Upper lobe of left lung (tissue), 6 donors: ENCODE results near the gene PRKAR2B. TPM values are rescaled to one million over a fixed set of nuclear protein-coding genes. Genes with fewer than 3 reads are reported as not detected.

Experiments
- ATAC-seq, 2 donors: fragments of 200-7000 bp; cut with Tn5 transposase; one replicate each; pipeline ENCODE4 v1.9.1; 2022; ENCODE audit warnings: mild to moderate bottlenecking in 2 of 2, moderate library complexity in 2 of 2; ENCODE audit not compliant: low FRiP score in 2 of 2
- DNase-seq, 2 donors: peaks; one replicate each; pipeline ENCODE4 v3.0.0-alpha.2; 2019 to 2020
- H3K27ac ChIP-seq, 4 donors: fragments of 200-600 bp; sonication (generic); one replicate each; pipeline ENCODE4 v1.5.1; 2016 to 2019
- H3K27me3 ChIP-seq, 4 donors: fragments of 200-600 bp; sonication (generic); one replicate each; pipeline ENCODE4 v1.5.1; 2017 to 2019
- H3K36me3 ChIP-seq, 4 donors: fragments of 200-600 bp; sonication (generic); one replicate each; pipeline ENCODE4 v1.5.1; 2016 to 2019
- H3K4me1 ChIP-seq, 4 donors: fragments of 200-600 bp; sonication (generic); one replicate each; pipeline ENCODE4 v1.5.1; 2018 to 2019
- H3K4me3 ChIP-seq, 4 donors: fragments of 200-600 bp; sonication (generic); one replicate each; pipeline ENCODE4 v1.5.1; 2017 to 2019; ENCODE audit warnings: mild to moderate bottlenecking in 2 of 4, moderate library complexity in 1 of 4
- H3K9me3 ChIP-seq, 4 donors: fragments of 200-600 bp; sonication (generic); one replicate each; pipeline ENCODE4 v1.5.1; 2018 to 2019
- EP300 ChIP-seq, 4 donors: sonication (generic); formaldehyde crosslinking; IDR thresholded peaks; one replicate each; pipeline ENCODE4 v1.5.1; 2017; ENCODE audit warnings: antibody characterized with exemption in 4 of 4, control low read depth in 2 of 4
- POLR2A ChIP-seq, 4 donors: fragments of 450-650 bp; IDR thresholded peaks; one replicate each; pipeline ENCODE4 v1.5.1; 2016 to 2017; ENCODE audit warnings: antibody characterized with exemption in 4 of 4, mild to moderate bottlenecking in 2 of 4
- POLR2AphosphoS5 ChIP-seq, 2 donors: sonication (generic); formaldehyde crosslinking; IDR thresholded peaks; one replicate each; pipeline ENCODE4 v1.5.1; 2017; ENCODE audit warnings: antibody characterized with exemption in 2 of 2
- WGBS, 2 donors: methylation state at CpG; one replicate each; pipeline ENCODE4 v1.1.5; 2017 to 2018; 5-methylcytosine and 5-hydroxymethylcytosine counted together
- total RNA-seq, 6 donors: library from RNA; depleted of rRNA in 4 of 6; stranded (reverse); fragments of >200 nt in 4 of 6; gene quantifications; one replicate each; pipeline versions ENCODE4 v1.1.0 to v1.2.1, GENCODE V29; 2016 to 2021
- TF ChIP-seq, protein P1 (sequence below), 6 experiments: fragments of 450-650 bp in 4 of 6; fragments of 200-600 bp in 2 of 6; sonication (generic) in 2 of 6; IDR thresholded peaks; one replicate each; pipeline ENCODE4 v1.5.1; 2016 to 2019; ENCODE audit warnings: antibody characterized with exemption in 6 of 6
- donor health status: DM: no; HTN: no; CAD: no; lungs with moderate emphysema.
- donor health status: DM: no; HTN: yes; CAD: no; lungs with severe emphysema.

PRKAR2B gene
- 10 to 100 TPM in 3 of 6 donors, 1 to 10 TPM in 3; 6.5 to 24.1 (median 9.8) TPM for total RNA-seq

DNA sequence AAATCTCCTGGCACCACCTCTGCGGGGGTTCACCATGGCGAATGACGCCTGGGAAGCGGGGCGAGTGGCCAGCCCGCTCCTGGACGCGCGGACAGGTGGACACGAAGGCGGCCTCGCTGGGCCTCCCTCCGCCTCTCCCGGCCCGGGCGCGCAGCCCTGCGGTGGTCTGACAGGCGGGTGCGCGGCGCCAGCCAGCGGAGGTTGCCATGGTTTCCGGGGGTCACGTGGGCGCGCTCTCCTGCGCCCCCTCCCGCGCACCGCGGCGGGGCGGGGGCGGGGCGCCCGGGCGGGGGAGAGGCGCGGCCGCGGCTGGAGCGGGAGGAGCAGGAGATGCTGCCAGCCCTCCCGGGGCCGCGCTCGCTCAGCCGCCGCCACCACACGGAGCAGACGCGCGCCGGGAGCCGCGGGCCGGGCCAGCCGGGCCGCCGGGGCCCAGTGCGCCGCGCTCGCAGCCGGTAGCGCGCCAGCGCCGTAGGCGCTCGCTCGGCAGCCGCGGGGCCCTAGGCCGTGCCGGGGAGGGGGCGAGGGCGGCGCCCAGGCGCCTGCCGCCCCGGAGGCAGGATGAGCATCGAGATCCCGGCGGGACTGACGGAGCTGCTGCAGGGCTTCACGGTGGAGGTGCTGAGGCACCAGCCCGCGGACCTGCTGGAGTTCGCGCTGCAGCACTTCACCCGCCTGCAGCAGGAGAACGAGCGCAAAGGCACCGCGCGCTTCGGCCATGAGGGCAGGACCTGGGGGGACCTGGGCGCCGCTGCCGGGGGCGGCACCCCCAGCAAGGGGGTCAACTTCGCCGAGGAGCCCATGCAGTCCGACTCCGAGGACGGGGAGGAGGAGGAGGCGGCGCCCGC, at the start of gene PRKAR2B:
PRKAR2B (plus strand) TSS at position 359 of the 848 bp plus-strand sequence; CDS start at position 562, 203 bp downstream.
- Histone ChIP-seq H3K27me3 (no peaks in the 10 kb centered on the region), H3K4me1 (peaks cover 12 to 23% (median 14%) of the 10 kb centered on the region in 4 donors), H3K9me3 (no peaks in the 10 kb centered on the region), H3K27ac (peak within 1 kb of the TSS; percentile 16 to 80 (median 56)), H3K36me3 (no peaks in the 10 kb centered on the region), H3K4me3 (peak within 1 kb of the TSS; percentile 69 to 84 (median 72))
- 1% methylated on average over 21 of the region's 110 CpGs; no CpG with 5 or more reads in 1 of the 2 donors for WGBS, 2 donors
- peak; percentile 55 to 95 for DNase-seq
- TF ChIP-seq, protein P1, sequence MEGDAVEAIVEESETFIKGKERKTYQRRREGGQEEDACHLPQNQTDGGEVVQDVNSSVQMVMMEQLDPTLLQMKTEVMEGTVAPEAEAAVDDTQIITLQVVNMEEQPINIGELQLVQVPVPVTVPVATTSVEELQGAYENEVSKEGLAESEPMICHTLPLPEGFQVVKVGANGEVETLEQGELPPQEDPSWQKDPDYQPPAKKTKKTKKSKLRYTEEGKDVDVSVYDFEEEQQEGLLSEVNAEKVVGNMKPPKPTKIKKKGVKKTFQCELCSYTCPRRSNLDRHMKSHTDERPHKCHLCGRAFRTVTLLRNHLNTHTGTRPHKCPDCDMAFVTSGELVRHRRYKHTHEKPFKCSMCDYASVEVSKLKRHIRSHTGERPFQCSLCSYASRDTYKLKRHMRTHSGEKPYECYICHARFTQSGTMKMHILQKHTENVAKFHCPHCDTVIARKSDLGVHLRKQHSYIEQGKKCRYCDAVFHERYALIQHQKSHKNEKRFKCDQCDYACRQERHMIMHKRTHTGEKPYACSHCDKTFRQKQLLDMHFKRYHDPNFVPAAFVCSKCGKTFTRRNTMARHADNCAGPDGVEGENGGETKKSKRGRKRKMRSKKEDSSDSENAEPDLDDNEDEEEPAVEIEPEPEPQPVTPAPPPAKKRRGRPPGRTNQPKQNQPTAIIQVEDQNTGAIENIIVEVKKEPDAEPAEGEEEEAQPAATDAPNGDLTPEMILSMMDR (IDR thresholded peaks at IDR 0.05) = peak in 4 of 6 experiments; percentile 6 to 30 (median 19)
- TF ChIP-seq POLR2A (IDR thresholded peaks at IDR 0.05) (no peak), POLR2AphosphoS5 (IDR thresholded peaks at IDR 0.05) (peak in 1 of 2 donors; percentile 52), EP300 (IDR thresholded peaks at IDR 0.05) (no peak)
- ATAC-seq = peak; percentile 84 to 96

DNA sequence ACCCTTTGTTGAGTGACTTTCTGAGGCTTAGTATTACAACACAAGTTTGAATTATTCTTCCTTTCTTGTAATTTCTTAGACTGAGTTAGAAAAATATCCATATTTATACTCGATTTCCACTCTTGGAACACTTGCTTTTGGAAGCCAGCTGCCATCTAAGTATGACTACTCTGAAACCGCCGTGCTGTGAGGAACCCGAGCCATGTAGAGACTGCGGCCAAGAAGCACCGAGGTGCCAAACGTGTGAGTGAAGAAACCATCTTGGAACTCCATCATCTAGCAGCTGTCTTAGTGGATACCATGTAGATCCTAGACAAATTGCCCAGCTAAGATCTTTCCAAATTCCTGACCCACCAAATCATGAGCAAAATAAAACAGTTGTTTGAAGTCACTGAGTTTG, 49.7 kb upstream of the PRKAR2B start:
- Histone ChIP-seq H3K36me3 (no peaks in the 10 kb centered on the region), H3K27ac (no peak overlapping the region), H3K9me3 (no peaks in the 10 kb centered on the region), H3K27me3 (no peaks in the 10 kb centered on the region), H3K4me1 (no peaks in the 10 kb centered on the region), H3K4me3 (no peak overlapping the region)
- ATAC-seq (no peak), DNase-seq (no peak)
- TF ChIP-seq, protein P1 (IDR thresholded peaks at IDR 0.05) = no peak
- no peak for TF ChIP-seq POLR2A (IDR thresholded peaks at IDR 0.05)
- TF ChIP-seq EP300 (IDR thresholded peaks at IDR 0.05) = no peak
- 89 to 92% methylated on average over 7 of the region's 7 CpGs for WGBS, 2 donors

DNA sequence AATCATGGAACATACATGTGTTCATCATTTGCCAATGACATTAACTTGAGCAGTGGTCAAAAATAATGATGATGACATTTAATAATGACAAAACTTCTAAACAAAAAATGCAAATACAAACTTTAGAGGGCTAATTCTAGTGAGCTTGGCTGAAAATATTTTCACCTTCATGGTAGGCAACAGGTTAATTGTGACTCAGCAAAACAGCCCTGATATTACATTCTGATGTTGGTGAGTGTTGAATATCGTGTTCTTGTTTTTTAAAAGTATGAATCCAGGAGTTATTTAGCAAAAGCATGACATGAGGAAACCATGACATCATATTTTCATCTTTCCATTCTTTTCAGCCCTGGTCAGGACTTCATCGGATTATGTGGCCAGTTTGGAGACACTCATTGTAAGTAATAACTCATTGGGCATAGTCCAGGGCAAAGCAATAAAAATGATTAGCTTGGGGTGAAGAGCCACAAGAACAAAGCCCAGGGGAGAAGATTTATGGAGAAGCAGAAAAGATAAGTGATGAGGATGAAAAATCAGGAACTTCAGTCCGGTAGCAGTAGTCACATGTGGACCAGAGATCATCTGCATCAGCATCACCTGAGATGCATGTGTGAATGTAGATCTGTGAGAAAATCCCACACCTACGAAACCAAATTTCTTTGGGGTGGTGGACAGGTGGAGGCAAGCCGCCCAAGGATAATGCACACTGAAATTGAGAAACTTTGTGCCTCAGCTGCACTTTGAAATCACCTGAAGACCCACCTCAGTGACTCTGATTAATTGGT, 46.8 kb upstream of the PRKAR2B start:
- ATAC-seq (no peak), DNase-seq (no peak)
- Histone ChIP-seq H3K4me3 (no peak overlapping the region), H3K27me3 (no peaks in the 10 kb centered on the region), H3K4me1 (no peaks in the 10 kb centered on the region), H3K36me3 (no peaks in the 10 kb centered on the region), H3K9me3 (no peaks in the 10 kb centered on the region), H3K27ac (no peak overlapping the region)
- TF ChIP-seq POLR2AphosphoS5 (IDR thresholded peaks at IDR 0.05) (no peak), POLR2A (IDR thresholded peaks at IDR 0.05) (no peak), EP300 (IDR thresholded peaks at IDR 0.05) (no peak)
- TF ChIP-seq, protein P1 (IDR thresholded peaks at IDR 0.05) = no peak
- WGBS, 2 donors = 80 to 84% methylated on average over 5 of the region's 5 CpGs

DNA sequence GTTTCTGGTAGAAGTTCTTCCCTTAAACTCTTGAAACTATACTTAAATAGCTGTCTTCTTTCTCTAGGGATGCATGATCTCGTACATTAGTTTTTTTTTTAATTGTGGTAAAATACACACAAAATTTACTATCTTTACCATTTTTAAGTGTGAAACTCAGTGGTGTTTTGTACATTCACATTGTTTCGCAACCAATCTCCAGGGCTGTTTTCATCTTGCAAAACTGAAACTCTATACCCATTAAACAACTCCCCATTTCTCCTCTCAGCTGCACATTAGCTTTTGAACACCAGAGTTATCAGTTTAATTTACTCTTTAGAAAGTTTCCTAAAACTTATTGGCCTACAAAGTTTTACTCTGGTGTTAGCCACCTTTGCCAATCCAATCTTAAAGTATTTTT, 45.5 kb upstream of the PRKAR2B start:
- ATAC-seq (no peak), DNase-seq (no peak)
- Histone ChIP-seq H3K27me3 (no peaks in the 10 kb centered on the region), H3K36me3 (no peaks in the 10 kb centered on the region), H3K4me1 (no peaks in the 10 kb centered on the region), H3K27ac (no peak overlapping the region), H3K9me3 (no peaks in the 10 kb centered on the region), H3K4me3 (no peak overlapping the region)
- TF ChIP-seq POLR2AphosphoS5 (IDR thresholded peaks at IDR 0.05) (no peak), POLR2A (IDR thresholded peaks at IDR 0.05) (no peak), EP300 (IDR thresholded peaks at IDR 0.05) (no peak)
- TF ChIP-seq, protein P1 (IDR thresholded peaks at IDR 0.05) = no peak
- WGBS, 2 donors = 66 to 77% methylated on average over 2 of the region's 2 CpGs
